OCI-LY1 (cell line): ENCODE results near the gene TP73.

Source experiments
- EZH2 ChIP-seq: fragments of 200-600 bp; sonication (generic), shearing (Covaris generic); IDR thresholded peaks from 2 replicates; pipeline ENCODE4 v1.8.0; 2017; ENCODE audit warnings: borderline replicate concordance, mixed run types, mild to moderate bottlenecking, antibody characterized with exemption, low read length, moderate library complexity, mixed read lengths
- TF ChIP-seq, protein P1 (sequence below): fragments of 200-600 bp; sonication (generic), shearing (Covaris generic); IDR thresholded peaks from 2 replicates; pipeline ENCODE4 v1.5.1; 2017; ENCODE audit warnings: mild to moderate bottlenecking, antibody characterized with exemption, low read length, moderate library complexity, mixed read lengths

- TF ChIP-seq EZH2 = no peak
- TF ChIP-seq, protein P1, sequence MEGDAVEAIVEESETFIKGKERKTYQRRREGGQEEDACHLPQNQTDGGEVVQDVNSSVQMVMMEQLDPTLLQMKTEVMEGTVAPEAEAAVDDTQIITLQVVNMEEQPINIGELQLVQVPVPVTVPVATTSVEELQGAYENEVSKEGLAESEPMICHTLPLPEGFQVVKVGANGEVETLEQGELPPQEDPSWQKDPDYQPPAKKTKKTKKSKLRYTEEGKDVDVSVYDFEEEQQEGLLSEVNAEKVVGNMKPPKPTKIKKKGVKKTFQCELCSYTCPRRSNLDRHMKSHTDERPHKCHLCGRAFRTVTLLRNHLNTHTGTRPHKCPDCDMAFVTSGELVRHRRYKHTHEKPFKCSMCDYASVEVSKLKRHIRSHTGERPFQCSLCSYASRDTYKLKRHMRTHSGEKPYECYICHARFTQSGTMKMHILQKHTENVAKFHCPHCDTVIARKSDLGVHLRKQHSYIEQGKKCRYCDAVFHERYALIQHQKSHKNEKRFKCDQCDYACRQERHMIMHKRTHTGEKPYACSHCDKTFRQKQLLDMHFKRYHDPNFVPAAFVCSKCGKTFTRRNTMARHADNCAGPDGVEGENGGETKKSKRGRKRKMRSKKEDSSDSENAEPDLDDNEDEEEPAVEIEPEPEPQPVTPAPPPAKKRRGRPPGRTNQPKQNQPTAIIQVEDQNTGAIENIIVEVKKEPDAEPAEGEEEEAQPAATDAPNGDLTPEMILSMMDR = no peak
Measured at GRCh38 chr1:3657578-3658230, 5.4 kb downstream of the TP73 start.
